HG03060 (cell line): ENCODE data around the gene GLDN.
A peak's percentile ranks its signal among the peaks of the same experiment; 100 is the strongest.

Experiments
- ATAC-seq: cut with Tn5 transposase; IDR thresholded peaks from one replicate; pipeline ENCODE4 v1.9.1; 2021; ENCODE audit warnings: low read depth, moderate number of reproducible peaks; ENCODE audit not compliant: unreplicated experiment

The GLDN gene

DNA sequence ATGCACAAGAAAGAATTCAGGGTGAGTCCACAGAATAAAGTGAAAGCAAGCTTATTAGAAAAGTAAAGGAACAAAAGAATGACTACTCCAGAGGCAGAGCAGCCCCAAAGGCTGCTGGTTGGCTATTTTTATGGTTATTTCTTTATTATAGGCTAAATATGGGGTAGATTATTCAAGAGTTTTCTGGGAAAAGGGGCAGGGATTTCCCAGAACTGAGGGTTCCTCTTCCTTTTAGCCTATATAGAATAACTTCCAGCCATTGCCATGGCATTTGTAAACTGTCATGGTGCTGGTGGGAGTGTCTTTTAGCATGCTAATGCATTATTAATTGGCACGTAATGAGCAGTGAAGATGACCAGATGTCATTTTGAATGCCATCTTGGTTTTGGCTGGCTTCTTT, 13.6 kb downstream of the GLDN start:
- no peak for ATAC-seq

DNA sequence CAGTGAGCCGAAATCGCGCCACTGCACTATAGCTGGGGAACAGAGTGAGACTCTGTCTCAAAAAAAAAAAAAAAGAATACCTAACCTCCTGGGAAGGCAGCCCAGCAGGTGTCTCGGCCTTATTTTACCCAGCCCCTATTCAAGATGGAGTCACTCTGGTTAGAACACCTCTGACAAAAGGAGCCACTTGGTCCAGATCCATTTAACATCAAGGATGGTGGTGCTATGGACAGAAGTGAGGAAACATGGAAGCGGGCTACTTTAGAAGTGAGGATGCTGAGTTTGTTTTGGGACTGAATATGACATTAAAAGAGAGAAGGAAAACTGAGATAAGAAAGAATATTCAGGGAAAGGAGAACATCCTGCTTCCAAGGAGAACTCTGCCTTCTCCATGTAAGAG, 14.7 kb downstream of the GLDN start:
- ATAC-seq: no peak

DNA sequence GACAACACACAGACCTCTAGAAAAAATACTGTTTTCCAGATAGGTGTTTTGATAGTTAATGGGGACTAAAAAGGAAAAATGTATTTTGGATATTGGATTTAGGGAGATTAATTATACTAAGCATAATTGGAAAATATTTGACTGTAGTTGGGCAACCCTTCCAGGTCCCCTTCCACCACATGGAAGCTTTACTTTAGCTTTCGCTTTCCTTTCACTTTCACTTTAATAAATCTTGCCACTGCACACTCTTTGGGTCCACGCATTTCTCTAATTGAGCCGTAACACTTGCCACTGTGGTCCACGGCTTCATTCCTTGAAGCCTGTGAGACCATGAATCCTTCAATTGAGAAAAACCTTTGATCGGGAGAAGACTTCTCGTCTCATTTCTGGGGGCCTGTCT, 15.5 kb downstream of the GLDN start:
- no peak for ATAC-seq

DNA sequence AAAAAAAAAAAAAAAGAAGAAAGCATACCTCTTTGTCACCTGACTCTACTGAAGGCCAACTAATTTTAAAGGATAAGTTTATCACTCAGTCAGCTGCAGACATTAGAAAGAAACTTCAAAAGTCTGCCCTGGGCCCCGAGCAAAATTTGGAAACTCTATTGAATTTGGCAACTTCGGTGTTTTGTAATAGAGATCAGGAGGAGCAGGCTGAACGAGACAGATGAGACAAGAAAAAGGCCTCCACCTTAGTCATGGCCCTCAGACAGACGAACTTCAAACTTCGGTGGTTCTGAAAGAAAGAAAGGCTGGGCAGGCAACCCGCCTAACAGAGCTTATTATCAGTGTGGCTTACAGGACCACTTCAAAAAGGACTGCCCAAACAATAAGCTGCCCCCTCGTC, 18.5 kb downstream of the GLDN start:
- ATAC-seq: no peak

DNA sequence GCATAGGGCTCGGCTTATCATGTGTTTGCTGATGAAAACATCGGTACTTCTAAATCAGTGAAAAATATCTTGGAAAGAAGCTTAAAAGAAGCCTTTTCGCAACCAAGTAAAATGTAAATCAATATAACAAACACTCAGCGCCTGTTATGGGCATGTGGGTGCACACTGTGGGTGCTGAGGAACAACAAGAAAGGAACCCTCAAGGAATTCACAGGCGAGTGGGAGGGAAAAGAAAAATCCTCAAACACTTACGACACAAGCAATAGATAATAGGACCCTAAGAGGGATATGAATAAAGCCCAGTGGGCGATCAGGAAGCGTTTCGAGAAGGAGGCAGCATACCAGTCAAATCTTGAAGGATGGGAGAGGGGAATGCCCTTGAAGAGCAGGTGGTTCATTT, 21.9 kb downstream of the GLDN start:
- no peak for ATAC-seq

DNA sequence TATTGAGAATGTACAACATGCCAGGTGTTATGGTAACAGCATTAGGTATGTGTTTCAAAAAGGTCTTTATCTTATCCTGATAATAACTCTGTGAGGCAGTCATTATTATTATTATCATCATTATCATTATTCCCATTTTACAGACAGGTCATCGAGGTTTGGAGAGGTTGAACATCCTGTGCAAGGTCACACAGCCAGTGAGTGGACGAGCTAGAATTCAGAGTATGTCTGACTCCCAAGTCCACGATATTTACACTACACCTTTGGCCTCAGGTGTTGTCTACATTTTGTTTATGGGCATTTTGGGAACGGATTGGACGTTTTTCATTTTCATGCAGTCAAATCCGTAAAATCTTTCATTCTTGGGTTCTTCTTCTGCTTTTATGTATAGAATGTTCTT, 24.0 kb downstream of the GLDN start:
- ATAC-seq: no peak

DNA sequence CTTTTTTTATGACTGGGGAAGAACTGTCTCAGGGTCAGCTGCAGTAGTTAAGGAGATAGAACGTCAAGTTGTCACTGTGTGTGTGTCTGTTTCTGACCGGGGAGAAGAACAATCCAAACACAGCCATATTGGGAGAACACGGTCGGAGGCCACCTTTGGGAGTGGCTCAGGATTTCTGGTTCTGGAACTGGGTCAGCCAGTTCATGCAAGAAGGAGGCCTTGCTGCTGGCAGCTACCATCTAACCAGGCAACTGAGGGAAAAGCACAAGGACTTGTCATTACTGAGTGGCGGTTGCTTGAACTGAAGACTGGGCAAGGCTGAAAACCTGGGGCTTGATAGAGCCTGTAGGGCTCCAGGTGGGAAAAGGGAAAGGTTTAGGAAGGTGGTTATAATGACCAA, 24.6 kb downstream of the GLDN start:
- no peak for ATAC-seq

DNA sequence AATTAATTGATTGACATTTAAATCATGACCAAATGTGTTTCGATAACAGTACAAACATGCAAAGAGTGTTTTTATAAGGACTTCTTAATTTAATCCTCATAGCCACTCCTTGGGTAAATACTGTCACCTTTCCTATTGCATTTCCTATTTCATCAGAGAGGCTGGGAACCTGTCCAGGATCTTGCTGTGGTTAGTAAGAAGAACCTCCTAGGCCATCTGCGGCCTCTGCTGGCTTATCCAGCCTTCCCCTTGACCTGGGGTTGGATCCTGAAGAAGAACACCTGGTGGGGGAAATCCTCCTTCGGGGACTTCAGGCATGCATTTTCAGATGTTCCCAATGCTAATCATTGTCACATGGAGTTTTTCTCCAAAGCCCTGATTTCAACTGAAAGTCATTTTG, 25.5 kb downstream of the GLDN start:
- no peak for ATAC-seq

DNA sequence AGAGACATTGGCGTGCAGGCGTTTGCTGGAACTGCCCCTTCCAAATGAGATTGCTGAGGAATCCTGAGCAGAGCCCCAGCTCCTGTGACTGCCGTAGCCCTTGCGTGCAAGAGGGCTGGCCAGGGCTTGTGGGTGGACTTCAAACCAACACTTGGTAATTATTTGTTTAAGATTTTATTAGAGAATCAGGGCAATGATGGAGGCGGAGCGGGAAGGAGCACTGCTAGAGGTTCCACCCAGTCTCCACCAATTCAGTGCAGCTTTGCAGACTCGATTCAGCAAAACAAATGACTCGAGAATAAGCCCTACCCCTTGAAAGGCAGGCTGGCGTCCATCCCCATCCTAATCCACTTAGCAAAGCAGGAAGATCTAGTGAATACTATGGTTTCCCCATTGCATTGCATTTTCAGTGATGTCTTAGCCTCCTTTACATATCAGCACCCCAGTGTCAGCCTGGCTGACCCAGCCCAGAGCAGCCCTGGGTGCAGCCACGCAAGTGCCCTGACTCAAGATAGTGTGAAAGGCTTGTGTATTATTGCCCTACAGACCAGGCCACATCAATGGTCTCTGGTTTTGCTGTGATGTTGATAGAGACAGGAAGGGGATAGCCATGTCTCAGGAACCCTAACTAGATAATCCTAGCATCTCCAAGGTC, 26.0 kb downstream of the GLDN start:
- ATAC-seq: no peak

DNA sequence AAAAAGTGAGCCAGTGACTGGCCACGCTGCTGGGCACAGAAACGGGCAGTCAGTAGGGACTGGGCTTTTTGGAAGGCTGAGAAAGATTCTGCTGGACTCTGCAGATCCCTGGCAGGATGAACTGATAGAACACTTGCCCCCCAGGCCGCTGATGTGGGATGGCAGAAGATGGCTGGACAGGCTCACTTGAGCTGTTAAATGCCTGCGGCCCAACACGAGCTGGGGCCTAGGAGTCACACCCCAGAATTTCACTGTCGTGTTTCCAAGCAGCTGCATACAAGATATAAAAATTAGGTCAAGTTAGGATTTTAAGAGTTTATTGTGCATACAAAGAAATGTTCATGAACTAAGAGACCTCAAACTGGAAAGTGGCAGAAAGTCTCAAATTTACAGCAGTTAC, 26.9 kb downstream of the GLDN start:
- no peak for ATAC-seq

DNA sequence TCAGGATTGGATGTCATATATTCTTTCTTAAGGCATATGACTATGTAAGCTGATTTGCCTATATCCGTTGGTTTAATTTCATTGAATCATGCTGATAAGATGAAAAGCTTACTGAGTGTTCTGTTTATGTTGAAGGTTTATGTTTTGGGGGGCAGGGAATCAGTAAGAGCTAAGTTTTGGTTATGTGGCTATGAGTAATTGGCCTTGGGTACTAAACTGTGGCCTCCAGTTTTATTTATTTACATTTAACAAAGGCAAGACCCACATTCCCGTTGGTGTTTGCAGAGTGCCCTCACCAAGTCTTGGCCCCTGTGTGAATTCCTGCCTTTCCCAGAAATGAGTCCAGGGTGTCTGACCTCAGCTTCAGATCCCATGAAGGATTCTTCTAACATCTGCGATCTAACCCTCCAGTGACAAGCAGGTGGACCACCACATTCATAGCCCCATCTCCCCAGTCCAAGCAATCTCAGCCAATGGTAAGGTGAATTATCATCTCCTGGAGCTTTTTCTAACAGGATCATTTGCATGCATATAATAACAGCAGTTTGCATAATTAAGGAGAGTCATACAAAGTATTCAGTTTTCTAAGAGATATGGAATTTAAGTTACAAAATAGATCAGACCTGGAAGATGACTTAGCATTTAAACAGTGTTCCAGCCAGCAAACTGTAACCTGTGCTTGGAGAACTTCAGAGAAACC, 27.4 kb downstream of the GLDN start:
- no peak for ATAC-seq

DNA sequence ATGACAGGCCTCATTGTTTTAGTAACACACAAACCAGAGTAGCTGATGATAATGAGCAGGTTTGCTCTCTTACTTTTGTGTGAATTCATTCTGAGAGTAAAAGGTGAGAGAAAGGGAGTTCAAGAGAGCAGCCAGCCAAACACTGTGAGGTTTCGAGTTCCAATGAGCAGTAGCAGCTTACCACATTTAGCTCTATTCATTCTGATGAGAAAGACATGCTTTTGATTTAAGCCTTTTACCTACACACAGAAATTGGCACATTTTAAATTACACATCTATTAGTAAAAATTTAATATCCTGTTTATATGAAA, 28.0 kb downstream of the GLDN start:
- no peak for ATAC-seq

DNA sequence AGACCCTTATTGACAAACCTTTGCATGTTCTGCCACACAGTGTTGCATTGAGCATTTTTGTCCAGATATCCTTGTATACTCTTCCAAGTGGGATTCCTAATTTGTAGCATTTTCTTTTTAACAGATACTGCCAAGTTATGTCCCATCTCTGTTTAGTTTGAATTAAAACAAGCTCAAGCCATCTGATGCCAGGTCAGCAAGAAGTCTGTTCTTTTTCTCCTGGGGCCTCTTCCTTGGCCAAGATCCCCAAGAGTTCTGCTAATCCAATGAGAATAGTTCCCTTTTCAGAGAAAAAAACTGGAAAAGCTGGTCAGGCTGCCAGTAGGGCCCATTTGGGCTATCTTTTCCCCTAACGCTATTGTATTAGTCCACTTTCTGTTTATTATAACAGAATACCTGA, 29.8 kb downstream of the GLDN start:
- no peak for ATAC-seq

DNA sequence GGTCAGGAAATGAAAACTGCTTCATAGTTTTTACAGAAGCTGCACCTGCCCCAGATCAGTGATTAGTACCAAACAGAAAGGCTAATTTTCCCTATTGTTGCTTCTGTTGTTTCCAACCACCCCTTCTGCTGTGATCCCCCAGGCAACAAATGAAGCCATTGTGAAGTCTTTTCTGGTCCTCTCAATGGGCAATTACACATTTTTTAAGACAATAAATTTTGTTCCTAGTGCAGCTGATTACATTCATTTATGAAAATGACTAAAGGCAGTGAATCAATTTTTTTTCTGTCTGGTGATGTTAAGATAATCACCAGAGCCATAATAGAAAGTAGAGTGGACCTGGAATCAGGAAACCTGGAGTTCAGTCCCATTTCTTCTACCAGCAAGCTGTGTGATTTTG, 32.7 kb downstream of the GLDN start:
- no peak for ATAC-seq

DNA sequence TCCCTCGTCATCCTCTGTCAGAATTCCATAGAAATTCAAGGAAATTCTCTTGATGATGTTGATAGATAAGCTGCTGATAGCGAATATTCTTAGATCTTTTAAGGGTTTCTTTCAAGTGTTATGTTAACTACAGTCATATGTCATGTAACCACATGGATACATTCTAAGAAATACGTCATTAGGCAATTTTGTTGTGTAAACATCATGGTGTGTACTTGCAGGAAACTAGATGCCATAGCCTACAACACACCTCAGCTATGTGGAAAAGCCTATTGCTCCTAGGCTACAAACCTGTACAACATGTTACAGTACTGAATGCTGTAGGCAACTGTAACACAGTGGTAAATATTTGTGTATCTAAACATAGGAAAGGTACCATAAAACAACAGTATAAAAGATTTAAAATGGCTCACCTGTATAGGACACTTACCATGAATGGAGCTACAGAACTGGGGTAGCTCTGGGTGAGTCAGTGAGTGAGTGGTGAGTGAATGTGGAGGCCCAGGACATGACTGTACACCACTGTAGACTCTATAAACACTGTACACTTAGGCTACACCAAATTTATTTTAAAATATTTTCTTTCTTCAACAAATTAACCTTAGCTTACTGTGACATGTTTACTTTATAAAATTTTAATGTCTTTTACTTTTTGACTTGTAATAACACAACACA, 34.6 kb downstream of the GLDN start:
- no peak for ATAC-seq

DNA sequence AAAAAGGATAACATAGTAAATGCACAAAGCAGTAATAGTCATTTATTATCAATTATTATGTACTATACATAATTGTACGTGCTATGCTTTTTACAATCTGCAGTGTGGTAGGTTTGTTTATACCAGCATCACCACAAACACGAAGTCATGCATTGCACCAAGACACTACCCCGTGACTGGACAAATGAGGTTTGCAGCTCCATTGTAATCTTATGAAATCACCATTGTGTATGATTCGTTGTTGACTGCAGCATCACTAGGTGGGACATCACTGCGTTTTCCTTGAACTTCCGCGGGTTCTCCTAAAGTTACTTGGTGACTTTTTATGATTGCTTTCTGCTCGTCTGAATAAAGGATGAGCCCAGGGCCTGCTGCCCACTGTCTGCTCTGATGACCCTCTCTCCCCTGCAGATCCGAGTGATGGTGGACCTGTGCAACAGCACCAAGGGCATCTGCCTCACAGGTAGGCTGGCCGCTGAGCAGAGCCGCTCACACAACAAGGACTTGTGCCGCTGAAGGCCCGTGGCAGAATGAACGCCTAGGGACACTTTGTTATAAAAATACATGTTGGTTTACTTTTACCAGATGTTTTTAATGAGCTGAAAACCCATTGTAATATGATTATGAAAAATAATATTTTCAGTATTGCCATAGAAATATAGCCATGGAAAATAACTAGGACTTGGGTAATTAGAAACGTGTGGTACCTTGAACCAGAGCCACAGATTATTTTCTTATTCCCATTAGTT, 35.8 kb downstream of the GLDN start:
- no peak for ATAC-seq

DNA sequence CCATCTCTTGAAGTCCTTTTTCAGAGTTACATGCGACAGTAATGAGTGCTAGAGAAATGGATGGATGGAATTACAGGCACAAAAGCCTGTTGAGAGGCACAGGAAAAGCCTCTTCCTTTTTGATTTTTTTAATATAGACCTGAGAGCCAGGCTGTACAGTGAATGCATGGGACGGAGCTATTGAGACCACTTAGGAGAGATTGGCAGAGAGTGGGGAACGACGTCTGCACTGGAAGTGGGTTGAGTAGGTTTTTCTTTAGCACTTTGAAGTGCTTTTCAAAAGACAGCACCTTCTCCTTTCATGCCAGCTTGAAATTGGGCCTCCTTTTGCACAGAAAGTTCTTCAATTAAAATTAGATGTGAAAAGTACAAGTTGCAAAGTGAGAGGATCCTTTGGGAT, 37.0 kb downstream of the GLDN start:
- no peak for ATAC-seq

DNA sequence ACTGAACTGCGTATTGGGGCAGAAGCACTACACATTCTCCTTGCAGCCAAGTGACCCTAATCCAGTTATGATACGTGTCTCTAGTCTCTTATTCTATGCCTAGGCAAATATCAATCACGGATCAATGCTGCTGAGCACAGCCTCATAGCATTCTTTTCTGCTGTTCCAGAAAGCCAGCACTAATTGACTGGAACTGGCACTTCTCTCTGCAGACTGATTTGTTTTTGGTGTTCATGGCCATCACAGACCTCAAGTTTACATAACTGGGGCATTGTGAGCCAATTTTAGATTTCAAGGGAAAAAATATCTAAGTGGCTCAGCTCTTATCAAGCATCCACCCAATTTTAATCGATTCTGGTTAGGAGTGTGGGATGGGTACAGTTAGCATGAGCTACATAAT, 37.9 kb downstream of the GLDN start:
- no peak for ATAC-seq

DNA sequence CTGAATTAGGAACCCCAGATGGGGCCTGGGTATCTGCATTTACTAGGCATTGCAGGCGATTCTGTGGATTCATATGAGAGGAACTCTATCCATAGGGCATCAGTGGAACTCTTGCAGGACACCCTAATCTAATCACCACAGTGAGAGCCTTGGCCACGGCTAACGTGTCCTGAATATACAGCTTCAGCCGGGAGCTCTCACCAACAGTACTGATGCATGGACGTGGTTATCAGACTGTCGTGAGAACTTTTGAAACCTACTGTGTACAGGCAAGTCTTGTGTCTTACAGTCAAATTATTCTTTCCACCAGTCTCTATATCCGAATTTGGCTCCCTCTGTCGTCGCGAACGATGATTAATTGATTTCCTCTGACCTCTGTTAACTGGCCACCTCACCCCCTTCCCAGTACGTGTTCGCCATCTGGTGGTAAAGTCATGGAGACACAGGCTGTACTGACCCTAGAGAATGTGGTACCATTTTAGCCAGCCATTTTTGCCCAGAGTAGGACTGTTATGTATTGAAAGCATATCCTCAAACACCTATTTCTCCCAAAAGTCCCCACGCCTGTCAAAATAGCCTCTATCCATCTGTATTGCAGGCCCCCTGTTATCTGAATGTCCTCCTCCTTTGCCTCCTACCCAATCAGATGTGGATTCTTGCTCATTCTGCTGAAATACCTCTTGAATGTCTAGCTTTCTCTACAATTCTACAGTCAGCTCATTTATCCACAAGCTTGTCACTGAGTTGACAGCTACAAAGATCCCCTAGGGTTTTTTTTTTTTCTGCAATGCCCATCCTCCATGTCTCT, 39.7 kb downstream of the GLDN start:
- peak; percentile 45 for ATAC-seq

DNA sequence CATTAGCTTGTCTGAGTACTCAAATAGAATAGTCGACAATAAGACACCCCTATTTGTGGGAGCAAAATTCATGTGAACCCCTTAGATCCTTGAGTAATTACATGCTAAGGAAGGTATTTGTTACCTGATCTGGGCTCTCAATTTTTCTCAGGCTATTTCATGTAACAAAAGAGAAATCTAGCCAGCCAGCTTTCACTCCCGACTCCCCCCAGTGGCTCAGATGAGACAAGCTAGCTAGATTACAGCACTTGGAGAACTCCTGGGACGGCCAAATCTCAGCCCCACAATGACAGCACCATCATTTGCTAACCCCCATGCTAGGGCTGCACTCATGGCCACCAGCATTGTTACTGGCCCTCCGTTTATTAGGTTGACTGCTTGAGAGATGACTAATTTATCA, 41.3 kb downstream of the GLDN start:
- no peak for ATAC-seq

DNA sequence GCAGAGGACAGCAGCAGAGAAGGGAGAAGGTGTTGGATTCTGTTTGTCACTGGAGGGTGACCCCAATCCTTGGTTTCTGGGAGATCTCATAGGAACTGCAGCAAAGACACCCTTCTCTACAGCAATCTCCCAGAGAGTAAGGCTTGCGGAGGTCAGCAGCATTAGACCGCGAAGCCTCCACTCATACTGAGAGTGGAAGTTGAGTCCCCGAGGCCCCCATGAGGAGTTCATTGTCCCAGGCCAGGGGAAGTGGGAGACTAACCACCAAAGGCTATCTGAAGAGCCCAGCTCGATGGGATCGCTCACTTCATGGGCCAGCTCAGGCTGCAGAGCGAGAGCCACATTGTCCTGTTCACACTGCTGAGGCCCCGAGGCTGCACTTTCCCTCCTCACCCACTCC, 44.6 kb downstream of the GLDN start:
- ATAC-seq: no peak
